Small intestine (tissue), 7 donors: ENCODE results near the gene COL25A1. TPM values are rescaled to one million over a fixed set of nuclear protein-coding genes. Genes with fewer than 3 reads are reported as not detected.

Experiments
- DNase-seq, 2 donors: peaks; one replicate each; pipeline versions ENCODE4 v3.0.0 to v3.0.0-alpha.2; 2013
- FAIRE-seq: peaks from 2 replicates; lab custom pipeline; 2012; peaks lifted over from hg19 to GRCh38; lab: Jason Lieb, UNC
- H3K27ac ChIP-seq, 3 donors: one replicate each; pipeline ENCODE4 v1.5.1; 2013; ENCODE audit warnings: low read length in 2 of 3, mild to moderate bottlenecking in 2 of 3, control low read depth in 1 of 3, inconsistent platforms in 1 of 3, low read depth in 1 of 3, moderate library complexity in 1 of 3
- H3K27me3 ChIP-seq, 3 donors: one replicate each; pipeline ENCODE4 v1.6.1; 2013; ENCODE audit warnings: low read length in 3 of 3, inconsistent platforms in 1 of 3; ENCODE audit not compliant: control insufficient read depth in 3 of 3, insufficient read depth in 3 of 3
- H3K36me3 ChIP-seq, 3 donors: one replicate each; pipeline ENCODE4 v1.6.1; 2013; ENCODE audit warnings: low read length in 3 of 3, inconsistent platforms in 1 of 3, low read depth in 1 of 3, mild to moderate bottlenecking in 1 of 3, moderate library complexity in 1 of 3; ENCODE audit not compliant: control insufficient read depth in 3 of 3, insufficient read depth in 2 of 3
- H3K4me1 ChIP-seq, 3 donors: one replicate each; pipeline ENCODE4 v1.6.1; 2013; ENCODE audit warnings: low read length in 2 of 3, inconsistent platforms in 1 of 3, low read depth in 1 of 3, mild to moderate bottlenecking in 1 of 3, moderate library complexity in 1 of 3; ENCODE audit not compliant: control insufficient read depth in 3 of 3, insufficient read depth in 2 of 3
- H3K4me3 ChIP-seq, 3 donors: one replicate each; pipeline ENCODE4 v1.5.1; 2013; ENCODE audit warnings: low read length in 3 of 3, control low read depth in 1 of 3, inconsistent platforms in 1 of 3, low read depth in 1 of 3, mild to moderate bottlenecking in 1 of 3, moderate library complexity in 1 of 3
- H3K9me3 ChIP-seq, 2 donors: one replicate each; pipeline ENCODE4 v1.6.1; 2013; ENCODE audit warnings: low read depth in 1 of 2, low read length in 1 of 2; ENCODE audit not compliant: control insufficient read depth in 2 of 2, insufficient read depth in 1 of 2
- WGBS, 3 donors: extraction: QIAGEN DNeasy Blood & Tissue Kit; methylation state at CpG; one replicate each; pipeline ENCODE4 v1.1.7; 2013; 5-methylcytosine and 5-hydroxymethylcytosine counted together
- polyA plus RNA-seq, 4 donors: library from polyadenylated mRNA; stranded (reverse) in 3 of 4; unstranded in 1 of 4; fragments of 200-250 nt in 3 of 4; fragments of 120-200 nt in 1 of 4; gene quantifications; one replicate each; pipeline versions ENCODE4 v1.2.1 to v1.2.3, GENCODE V29; 2013
- donor health status: healthy with polysubstance abuse.
- donor health status: control.
- donor health status: control.
- donor health status: Bipolar disorder and iron deficiency.
- donor health status: healthy.

The COL25A1 gene
- polyA plus RNA-seq, 4 donors = 0.24 to 6.2 (median 2.5) TPM

GRCh38 chr4:108888769-108889168 lies 413.7 kb downstream of the COL25A1 start:
- DNase-seq (no peak), FAIRE-seq (no peak)
- H3K4me1 ChIP-seq = peaks cover 0 to 8% (median 0%) of the 10 kb centered on the region in 3 donors
- H3K36me3 ChIP-seq = no peaks in the 10 kb centered on the region
- H3K9me3 ChIP-seq = no peaks in the 10 kb centered on the region
- 91 to 95% (median 92%) methylated on average over 1 of the region's 1 CpG for WGBS, 3 donors
- no peaks in the 10 kb centered on the region for H3K27me3 ChIP-seq
- no peak overlapping the region for H3K27ac ChIP-seq
- H3K4me3 ChIP-seq = peak overlapping the region in 1 of 3 donors; percentile 26

- DNase-seq = no peak
- WGBS, 3 donors = 75 to 93% (median 76%) methylated on average over 5 of the region's 5 CpGs
- Histone ChIP-seq H3K4me3 (no peak overlapping the region), H3K27ac (no peak overlapping the region), H3K4me1 (peaks cover 0 to 8% (median 0%) of the 10 kb centered on the region in 3 donors), H3K27me3 (no peaks in the 10 kb centered on the region), H3K36me3 (no peaks in the 10 kb centered on the region), H3K9me3 (no peaks in the 10 kb centered on the region)
- no peak for FAIRE-seq
These were observed 415.4 kb downstream of the COL25A1 start for GRCh38 chr4:108887034-108887433.

GRCh38 chr4:108885211-108885610 lies 417.2 kb downstream of the COL25A1 start:
- no peak for FAIRE-seq
- Histone ChIP-seq H3K9me3 (no peaks in the 10 kb centered on the region), H3K4me1 (peaks cover 0 to 2% (median 0%) of the 10 kb centered on the region in 3 donors), H3K36me3 (no peaks in the 10 kb centered on the region), H3K27ac (no peak overlapping the region), H3K4me3 (no peak overlapping the region), H3K27me3 (no peaks in the 10 kb centered on the region)
- 3 to 19% (median 10%) methylated on average over 1 of the region's 1 CpG for WGBS, 3 donors
- no peak for DNase-seq

- FAIRE-seq (no peak), DNase-seq (no peak)
- H3K36me3 ChIP-seq = no peaks in the 10 kb centered on the region
- no peak overlapping the region for H3K4me3 ChIP-seq
- H3K4me1 ChIP-seq = no peaks in the 10 kb centered on the region
- no peak overlapping the region for H3K27ac ChIP-seq
- no peaks in the 10 kb centered on the region for H3K27me3 ChIP-seq
- H3K9me3 ChIP-seq = no peaks in the 10 kb centered on the region
These were observed 417.9 kb downstream of the COL25A1 start for GRCh38 chr4:108884596-108884995.

- H3K4me3 ChIP-seq = no peak overlapping the region
- DNase-seq (no peak), FAIRE-seq (no peak)
- 71 to 86% (median 84%) methylated on average over 4 of the region's 4 CpGs for WGBS, 3 donors
- no peak overlapping the region for H3K27ac ChIP-seq
- no peaks in the 10 kb centered on the region for H3K4me1 ChIP-seq
- no peaks in the 10 kb centered on the region for H3K27me3 ChIP-seq
- no peaks in the 10 kb centered on the region for H3K36me3 ChIP-seq
- no peaks in the 10 kb centered on the region for H3K9me3 ChIP-seq
These were observed 420.5 kb downstream of the COL25A1 start for GRCh38 chr4:108881986-108882385.

- no peaks in the 10 kb centered on the region for H3K36me3 ChIP-seq
- no peaks in the 10 kb centered on the region for H3K4me1 ChIP-seq
- no peaks in the 10 kb centered on the region for H3K27me3 ChIP-seq
- FAIRE-seq (no peak), DNase-seq (no peak)
- 72 to 81% (median 78%) methylated on average over 3 of the region's 3 CpGs for WGBS, 3 donors
- H3K4me3 ChIP-seq = no peak overlapping the region
- H3K9me3 ChIP-seq = no peaks in the 10 kb centered on the region
- H3K27ac ChIP-seq = no peak overlapping the region
These were observed 421.3 kb downstream of the COL25A1 start for GRCh38 chr4:108881190-108881589.

GRCh38 chr4:108878806-108879205 lies 423.7 kb downstream of the COL25A1 start:
- no peak overlapping the region for H3K27ac ChIP-seq
- no peaks in the 10 kb centered on the region for H3K27me3 ChIP-seq
- H3K9me3 ChIP-seq = no peaks in the 10 kb centered on the region
- DNase-seq = no peak
- no peak overlapping the region for H3K4me3 ChIP-seq
- WGBS, 3 donors = 28 to 43% (median 41%) methylated on average over 3 of the region's 3 CpGs
- no peak for FAIRE-seq
- no peaks in the 10 kb centered on the region for H3K4me1 ChIP-seq
- no peaks in the 10 kb centered on the region for H3K36me3 ChIP-seq

- no peak for FAIRE-seq
These were observed 424.6 kb downstream of the COL25A1 start for GRCh38 chr4:108877821-108878220.

GRCh38 chr4:108874806-108875205 lies 427.7 kb downstream of the COL25A1 start:
- H3K4me1 ChIP-seq = no peaks in the 10 kb centered on the region

More at GRCh38 chr4:108877821-108878220, 424.6 kb downstream of the COL25A1 start:
- Histone ChIP-seq H3K4me1 (no peaks in the 10 kb centered on the region), H3K4me3 (no peak overlapping the region), H3K27ac (no peak overlapping the region), H3K9me3 (no peaks in the 10 kb centered on the region), H3K36me3 (no peaks in the 10 kb centered on the region), H3K27me3 (no peaks in the 10 kb centered on the region)
- 85 to 91% (median 88%) methylated on average over 2 of the region's 2 CpGs for WGBS, 3 donors
- no peak for DNase-seq

More at GRCh38 chr4:108874806-108875205, 427.7 kb downstream of the COL25A1 start:
- Histone ChIP-seq H3K27ac (no peak overlapping the region), H3K27me3 (no peaks in the 10 kb centered on the region), H3K36me3 (no peaks in the 10 kb centered on the region), H3K4me3 (no peak overlapping the region), H3K9me3 (no peaks in the 10 kb centered on the region)
- no peak for DNase-seq
- WGBS, 3 donors = 76 to 83% (median 79%) methylated on average over 1 of the region's 1 CpG
- no peak for FAIRE-seq
